SK-N-SH (cell line): ENCODE measurements around the gene SORL1. TPM values are rescaled to one million over a fixed set of nuclear protein-coding genes. Genes with fewer than 3 reads are reported as not detected.

Experiments used
- CTCF ChIA-PET: fragments of 300-600, 350-600 bp; formaldehyde crosslinking; extraction: SDS; loops from one replicate; lab custom pipeline; 2021; lab: Yijun Ruan, JAX
- POLR2A ChIA-PET: fragments of 350-600 bp; sonication (Branson Sonifier 250); formaldehyde crosslinking; extraction: SDS; loops from one replicate; lab custom pipeline; 2020; ENCODE audit warnings: antibody characterized with exemption, inconsistent platforms; lab: Yijun Ruan, JAX
- DNase-seq: peaks from one replicate; pipeline ENCODE4 v3.0.0; 2012
- H2AFZ ChIP-seq: fragments of 200-600 bp; sonication (generic); 2 replicates; pipeline ENCODE4 v1.8.1; 2016; ENCODE audit warnings: antibody characterized with exemption, mild to moderate bottlenecking, low read depth
- H3F3A ChIP-seq: fragments of 200-600 bp; sonication (generic); replicated peaks from 2 replicates; pipeline ENCODE3; 2016; ENCODE audit warnings: antibody characterized with exemption, mild to moderate bottlenecking; ENCODE audit not compliant: insufficient read depth
- H3K27ac ChIP-seq, 2 experiments: fragments of 200-500 bp in 1 of 2; fragments of 200-600 bp in 1 of 2; sonication (Bioruptor generic) in 1 of 2; sonication (generic), shearing (Covaris generic) in 1 of 2; 2 replicates each; pipeline versions ENCODE4 v1.5.1 to v1.6.1; 2014 to 2016; ENCODE audit warnings: low read depth in 2 of 2, inconsistent platforms in 1 of 2, low read length in 1 of 2, mild to moderate bottlenecking in 1 of 2, mixed read lengths in 1 of 2
- H3K27me3 ChIP-seq: fragments of 200-600 bp; sonication (generic), shearing (Covaris generic); 2 replicates; pipeline ENCODE4 v1.6.1; 2016; ENCODE audit warnings: mixed run types; ENCODE audit not compliant: insufficient read depth
- H3K36me3 ChIP-seq, 2 experiments: fragments of 200-500 bp in 1 of 2; fragments of 200-600 bp in 1 of 2; sonication (Bioruptor generic) in 1 of 2; sonication (generic) in 1 of 2; replicated peaks in 1 of 2; 2 replicates each; pipeline versions ENCODE3 to v1.5.1; 2014 to 2016; ENCODE audit warnings: low read length in 1 of 2, mild to moderate bottlenecking in 1 of 2; ENCODE audit not compliant: insufficient read depth in 2 of 2, control insufficient read depth in 1 of 2
- H3K4me1 ChIP-seq, 2 experiments: fragments of 200-500 bp in 1 of 2; fragments of 200-600 bp in 1 of 2; sonication (Bioruptor generic) in 1 of 2; sonication (generic), shearing (Covaris generic) in 1 of 2; 2 replicates each; pipeline versions ENCODE4 v1.5.1 to v1.6.1; 2014 to 2016; ENCODE audit warnings: low read depth in 1 of 2, low read length in 1 of 2, mixed run types in 1 of 2; ENCODE audit not compliant: insufficient read depth in 2 of 2, control insufficient read depth in 1 of 2
- H3K4me2 ChIP-seq: fragments of 200-600 bp; sonication (generic), shearing (Covaris generic); 2 replicates; pipeline ENCODE4 v1.6.1; 2017; ENCODE audit warnings: mixed run types
- H3K4me3 ChIP-seq, 2 experiments: fragments of 200-500 bp in 1 of 2; fragments of 200-600 bp in 1 of 2; sonication (Bioruptor generic) in 1 of 2; sonication (generic), shearing (Covaris generic) in 1 of 2; 2 replicates each; pipeline versions ENCODE4 v1.5.1 to v1.8.1; 2014 to 2016; ENCODE audit warnings: low read depth in 2 of 2, inconsistent platforms in 1 of 2, low read length in 1 of 2, mild to moderate bottlenecking in 1 of 2, mixed read lengths in 1 of 2, moderate library complexity in 1 of 2
- H3K79me2 ChIP-seq: fragments of 200-600 bp; sonication (generic); 2 replicates; pipeline ENCODE4 v1.8.1; 2017; ENCODE audit warnings: mild to moderate bottlenecking; ENCODE audit not compliant: insufficient read depth
- H3K9ac ChIP-seq: fragments of 200-600 bp; sonication (generic); 2 replicates; pipeline ENCODE4 v1.6.1; 2017; ENCODE audit warnings: mixed run types
- H3K9me2 ChIP-seq: fragments of 200-600 bp; sonication (generic); 2 replicates; pipeline ENCODE4 v1.6.1; 2017; ENCODE audit warnings: mixed run types
- H3K9me3 ChIP-seq: fragments of 200-600 bp; sonication (generic); 2 replicates; pipeline ENCODE4 v1.6.1; 2017; ENCODE audit warnings: mixed run types, mild to moderate bottlenecking, moderate library complexity
- H4K20me1 ChIP-seq: fragments of 200-600 bp; sonication (generic); 2 replicates; pipeline ENCODE4 v1.6.1; 2017; ENCODE audit warnings: mild to moderate bottlenecking, mixed run types; ENCODE audit not compliant: insufficient read depth
- CTCF ChIP-seq: fragments of 200-600 bp; sonication (generic); IDR thresholded peaks from 2 replicates; pipeline ENCODE4 v1.6.1; 2017; ENCODE audit warnings: antibody characterized with exemption, mild to moderate bottlenecking, moderate library complexity
- EZH2phosphoT487 ChIP-seq: fragments of 200-600 bp; sonication (generic); IDR thresholded peaks from 2 replicates; pipeline ENCODE4 v1.6.1; 2017; ENCODE audit warnings: low read depth, mixed run types, mild to moderate bottlenecking, antibody characterized with exemption, moderate library complexity, borderline replicate concordance
- FOSL2 ChIP-seq: IDR thresholded peaks from 2 replicates; pipeline ENCODE4 v1.4.0; 2012; ENCODE audit warnings: low read depth, mild to moderate bottlenecking, moderate library complexity, borderline replicate concordance
- FOXJ3 ChIP-seq: sonication (generic); formaldehyde crosslinking; IDR thresholded peaks from 2 replicates; pipeline ENCODE4 v1.5.1; 2020; ENCODE audit warnings: mild to moderate bottlenecking, missing genetic modification reagents
- FOXM1 ChIP-seq: IDR thresholded peaks from 2 replicates; pipeline ENCODE4 v1.4.0; 2012; ENCODE audit warnings: low read depth, mild to moderate bottlenecking
- GABPA ChIP-seq: IDR thresholded peaks from 2 replicates; pipeline ENCODE4 v1.4.0; 2012; ENCODE audit warnings: low read depth, mild to moderate bottlenecking
- MAX ChIP-seq: IDR thresholded peaks from 2 replicates; pipeline ENCODE4 v1.4.0; 2012; ENCODE audit warnings: low read depth
- MEF2A ChIP-seq: IDR thresholded peaks from 2 replicates; pipeline ENCODE4 v1.4.0; 2012; ENCODE audit warnings: low read depth, borderline replicate concordance
- NFIC ChIP-seq: IDR thresholded peaks from 2 replicates; pipeline ENCODE4 v1.4.0; 2012; ENCODE audit warnings: borderline replicate concordance
- NRF1 ChIP-seq: IDR thresholded peaks from 2 replicates; pipeline ENCODE4 v1.6.1; 2012; ENCODE audit warnings: low read depth, mild to moderate bottlenecking, low read length
- POLR2AphosphoS5 ChIP-seq: IDR thresholded peaks from 2 replicates; pipeline ENCODE4 v1.6.1; 2012; ENCODE audit warnings: low read depth, low read length
- RAD21 ChIP-seq: IDR thresholded peaks from 2 replicates; pipeline ENCODE4 v1.6.1; 2012; ENCODE audit warnings: mild to moderate bottlenecking, low read length
- RCOR1 ChIP-seq: fragments of 150-350 bp; IDR thresholded peaks from 2 replicates; pipeline ENCODE4 v1.6.1; 2017; ENCODE audit warnings: antibody characterized with exemption, low read length
- RFX5 ChIP-seq: IDR thresholded peaks from 2 replicates; pipeline ENCODE4 v1.6.1; 2012; ENCODE audit warnings: mild to moderate bottlenecking, improper control_type of control experiment, low read length
- SIN3A ChIP-seq: IDR thresholded peaks from 2 replicates; pipeline ENCODE4 v1.6.1; 2012; ENCODE audit warnings: low read depth, mild to moderate bottlenecking, low read length, moderate library complexity, borderline replicate concordance
- TAF1 ChIP-seq: IDR thresholded peaks from 2 replicates; pipeline ENCODE4 v1.6.1; 2012; ENCODE audit warnings: low read depth, mild to moderate bottlenecking, low read length, moderate library complexity, borderline replicate concordance
- TCF12 ChIP-seq: IDR thresholded peaks from 2 replicates; pipeline ENCODE4 v1.4.0; 2012
- TEAD4 ChIP-seq: IDR thresholded peaks from 2 replicates; pipeline ENCODE4 v1.4.0; 2012; ENCODE audit warnings: mild to moderate bottlenecking, borderline replicate concordance; ENCODE audit not compliant: insufficient read depth
- USF1 ChIP-seq: IDR thresholded peaks from 2 replicates; pipeline ENCODE4 v1.4.0; 2012; ENCODE audit warnings: low read depth, borderline replicate concordance
- USF2 ChIP-seq: fragments of 150-350 bp; IDR thresholded peaks from 2 replicates; pipeline ENCODE4 v1.6.1; 2017; ENCODE audit warnings: antibody characterized with exemption, low read length, low read depth, borderline replicate concordance
- ZBTB33 ChIP-seq: IDR thresholded peaks from 2 replicates; pipeline ENCODE4 v1.4.0; 2012; ENCODE audit warnings: low read depth, borderline replicate concordance
- WGBS: methylation state at CpG from one replicate; pipeline ENCODE4 v1.1.6; 2017; ENCODE audit warnings: low lambda C conversion rate; 5-methylcytosine and 5-hydroxymethylcytosine counted together
- polyA plus RNA-seq, 3 experiments: library from polyadenylated mRNA; depleted of rRNA; stranded (reverse); fragments of >200 nt; gene quantifications; 2 replicates each; pipeline ENCODE4 v1.2.3, GENCODE V29; 2012

SORL1 gene
- polyA plus RNA-seq, 1 of the 3 experiments (the other 2 are of a cell fraction), result 7.1 TPM

- ChIA-PET POLR2A (no interaction called here), CTCF (interaction anchor here (0.9 to 3.1 kb wide), 4 partner anchors 16 to 380 kb away, joined by 3 to 22 read pairs (median 10); partner anchors contain the start of gene SORL1)
- H4K20me1 ChIP-seq, result no peaks in the 10 kb centered on the region
- H3K27me3 ChIP-seq, result no peaks in the 10 kb centered on the region
- no peak overlapping the region for H3K4me3 ChIP-seq
- H3K9me2 ChIP-seq, result no peaks in the 10 kb centered on the region
- H3K27ac ChIP-seq, result no peak overlapping the region
- no peaks in the 10 kb centered on the region for H3F3A ChIP-seq
- 75% methylated on average over 10 of the region's 10 CpGs for WGBS
- peaks cover 0 to 8% of the 10 kb centered on the region in 2 experiments; a peak in 1 of 4 replicates for H3K4me1 ChIP-seq
- H2AFZ ChIP-seq, result no peak overlapping the region
- no peak for DNase-seq
- H3K79me2 ChIP-seq, result no peaks in the 10 kb centered on the region
- peaks cover 0 to 3% of the 10 kb centered on the region in 2 experiments for H3K36me3 ChIP-seq
- no peaks in the 10 kb centered on the region; the same call in 1 of the 2 replicates for H3K9me3 ChIP-seq
- no peak overlapping the region for H3K9ac ChIP-seq
- H3K4me2 ChIP-seq, result no peak overlapping the region
- no peak for TF ChIP-seq MAX
- no peak for TF ChIP-seq CTCF
- TF ChIP-seq SIN3A, result no peak
- TF ChIP-seq TCF12, result no peak
- no peak for TF ChIP-seq NRF1
- TF ChIP-seq TEAD4, result no peak
- TF ChIP-seq EZH2phosphoT487, result no peak
- TF ChIP-seq FOSL2, result no peak
- no peak for TF ChIP-seq TAF1
- no peak for TF ChIP-seq FOXM1
- TF ChIP-seq GABPA, result no peak
Measured at GRCh38 chr11:121575250-121575962, 123.3 kb downstream of the SORL1 start.

GRCh38 chr11:121575963-121576290 lies 123.8 kb downstream of the SORL1 start:
- Histone ChIP-seq H3F3A (no peaks in the 10 kb centered on the region), H3K4me2 (no peak overlapping the region), H4K20me1 (no peaks in the 10 kb centered on the region), H3K9me3 (no peaks in the 10 kb centered on the region; the same call in 1 of the 2 replicates), H3K9ac (no peak overlapping the region), H2AFZ (no peak overlapping the region), H3K4me1 (peaks cover 0 to 8% of the 10 kb centered on the region in 2 experiments; a peak in 1 of 4 replicates), H3K27ac (no peak overlapping the region), H3K36me3 (peaks cover 0 to 3% of the 10 kb centered on the region in 2 experiments), H3K9me2 (no peaks in the 10 kb centered on the region), H3K27me3 (no peaks in the 10 kb centered on the region), H3K79me2 (no peaks in the 10 kb centered on the region), H3K4me3 (no peak overlapping the region)
- WGBS, result 90% methylated on average over 5 of the region's 5 CpGs
- DNase-seq, result no peak
- ChIA-PET POLR2A (no interaction called here), CTCF (interaction anchor here (0.9 to 3.1 kb wide), 4 partner anchors 16 to 381 kb away, joined by 3 to 22 read pairs (median 10); partner anchors contain the start of gene SORL1)
- TF ChIP-seq TAF1 (no peak), FOSL2 (no peak), USF2 (no peak), FOXJ3 (CRISPR knock-in tag) (no peak), MEF2A (no peak), USF1 (no peak), EZH2phosphoT487 (no peak), MAX (no peak), GABPA (no peak), POLR2AphosphoS5 (no peak), RAD21 (no peak), NFIC (no peak), TCF12 (no peak), RFX5 (no peak), ZBTB33 (no peak), RCOR1 (no peak)
